Fibroblast of skin of right quadriceps (primary cell): ENCODE results near the gene STT3B.
"Not testable (repeated sequence)": the region's sequence is repeated elsewhere in the genome, so short reads cannot be mapped to it uniquely, and the experiment has no call there.

Source experiments
- DNase-seq: peaks from one replicate; pipeline ENCODE4 v3.0.0-alpha.2; 2013

STT3B gene

GRCh38 chr3:31532587-31533168 is at the start of gene STT3B:
STT3B (plus strand) TSS chr3:31532925; CDS start chr3:31532999, 74 bp downstream.
- DNase-seq = peak; percentile 87

GRCh38 chr3:31483776-31484175 is 48.9 kb upstream of the STT3B start:
- no peak for DNase-seq

DNA sequence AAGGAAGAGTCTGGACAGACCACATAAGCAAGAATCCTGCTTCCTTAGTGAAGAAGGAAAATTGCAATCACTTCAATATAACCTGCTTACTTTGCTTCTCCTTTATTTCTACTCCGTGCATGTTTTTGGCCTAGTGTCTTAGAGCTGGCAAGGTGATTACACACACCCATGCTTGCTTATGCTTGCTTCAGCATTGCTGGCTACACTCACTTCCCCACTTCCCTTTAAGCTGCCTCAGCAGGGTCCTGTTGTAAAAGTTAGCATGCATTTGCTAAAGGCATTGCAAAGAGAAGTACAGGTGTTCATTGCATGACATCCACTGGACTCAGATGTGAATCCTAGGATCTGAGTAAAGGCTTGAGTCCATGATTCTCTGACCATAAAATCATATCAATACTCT is 47.5 kb upstream of the STT3B start:
- no peak for DNase-seq

- no peak for DNase-seq
These were observed 45.7 kb upstream of the STT3B start for GRCh38 chr3:31486865-31487533.

GRCh38 chr3:31488475-31489017 is 44.2 kb upstream of the STT3B start:
- DNase-seq = no peak

- no peak for DNase-seq
These were observed 42.2 kb upstream of the STT3B start for GRCh38 chr3:31490502-31490901.

- DNase-seq = no peak
These were observed 41.1 kb upstream of the STT3B start for GRCh38 chr3:31491660-31492059.

- DNase-seq = no peak
These were observed 39.6 kb upstream of the STT3B start for GRCh38 chr3:31493149-31493548.

DNA sequence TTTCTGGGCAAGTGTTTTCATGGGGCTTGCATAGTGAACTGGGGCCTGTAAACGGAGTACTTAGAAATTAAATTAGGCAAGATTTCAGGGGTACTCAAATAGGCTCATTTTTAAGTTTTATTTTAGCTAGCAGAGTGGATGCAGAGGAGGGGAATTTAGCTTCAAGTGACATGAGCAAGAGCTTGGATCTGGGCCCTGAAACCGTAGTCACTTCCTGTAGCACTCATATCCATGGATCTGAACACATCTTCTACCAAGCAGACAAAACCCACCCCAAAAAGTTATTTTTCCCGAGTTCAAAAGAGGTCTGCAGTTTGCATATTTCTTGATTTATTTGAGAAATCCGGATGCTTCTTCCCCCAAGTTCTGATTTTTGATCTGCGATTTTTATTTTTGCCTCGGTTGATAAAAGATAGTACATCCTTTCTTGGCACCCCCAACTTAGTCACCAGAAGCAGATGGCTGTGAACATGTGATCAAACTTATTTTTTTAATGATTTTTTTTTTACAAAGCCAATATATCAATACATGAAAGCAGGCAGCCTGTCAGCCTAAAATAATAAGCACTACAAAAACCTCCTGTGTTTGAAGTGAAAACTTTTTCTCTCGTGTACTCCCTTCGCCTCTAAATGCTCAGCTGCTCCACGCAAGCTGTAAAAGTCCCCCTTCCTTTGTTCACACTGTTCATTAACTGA is 36.6 kb upstream of the STT3B start:
- peak; percentile 17 for DNase-seq

- no peak for DNase-seq
These were observed 33.9 kb upstream of the STT3B start for GRCh38 chr3:31498791-31499190.

- DNase-seq = no peak
These were observed 33.4 kb upstream of the STT3B start for GRCh38 chr3:31499281-31499680.

- no peak for DNase-seq
These were observed 29.9 kb upstream of the STT3B start for GRCh38 chr3:31502803-31503221.

DNA sequence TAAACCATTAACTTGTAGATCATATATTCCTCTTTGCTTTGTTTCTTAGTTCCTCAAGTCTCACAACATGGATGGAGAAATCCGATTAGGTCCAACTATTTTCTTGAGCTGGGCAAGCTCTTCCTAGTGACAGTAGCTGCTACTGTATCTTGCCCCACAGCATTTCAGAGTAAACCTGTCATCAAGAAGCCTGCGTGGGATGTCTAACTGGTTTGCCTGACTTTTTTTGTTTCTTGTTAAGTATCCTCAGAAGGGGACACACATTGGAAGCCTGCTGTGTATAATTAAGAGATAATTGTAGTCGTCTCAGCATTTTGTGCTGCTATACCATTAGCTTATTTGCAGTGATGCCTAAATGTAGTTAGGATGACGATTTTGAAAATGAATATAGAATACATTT is 29.3 kb upstream of the STT3B start:
- no peak for DNase-seq

DNA sequence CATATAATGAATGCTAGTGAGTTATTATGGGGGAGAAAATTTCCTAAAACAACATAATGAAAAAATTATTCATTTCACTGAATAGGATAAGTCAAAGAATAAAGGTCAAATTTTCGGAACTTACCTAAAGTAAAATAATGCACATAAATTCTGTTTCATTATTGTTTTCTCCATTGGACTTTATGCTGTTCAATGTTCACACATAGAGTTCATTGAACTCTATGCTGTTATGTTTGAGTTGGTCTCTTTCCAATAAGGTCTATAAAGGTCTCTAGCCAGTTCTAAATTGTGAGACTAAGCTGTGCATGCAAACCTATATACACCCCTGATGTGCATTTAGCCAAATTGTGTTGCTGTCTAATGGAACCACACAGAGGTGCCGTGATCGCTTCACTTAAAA is 28.5 kb upstream of the STT3B start:
- no peak for DNase-seq

DNA sequence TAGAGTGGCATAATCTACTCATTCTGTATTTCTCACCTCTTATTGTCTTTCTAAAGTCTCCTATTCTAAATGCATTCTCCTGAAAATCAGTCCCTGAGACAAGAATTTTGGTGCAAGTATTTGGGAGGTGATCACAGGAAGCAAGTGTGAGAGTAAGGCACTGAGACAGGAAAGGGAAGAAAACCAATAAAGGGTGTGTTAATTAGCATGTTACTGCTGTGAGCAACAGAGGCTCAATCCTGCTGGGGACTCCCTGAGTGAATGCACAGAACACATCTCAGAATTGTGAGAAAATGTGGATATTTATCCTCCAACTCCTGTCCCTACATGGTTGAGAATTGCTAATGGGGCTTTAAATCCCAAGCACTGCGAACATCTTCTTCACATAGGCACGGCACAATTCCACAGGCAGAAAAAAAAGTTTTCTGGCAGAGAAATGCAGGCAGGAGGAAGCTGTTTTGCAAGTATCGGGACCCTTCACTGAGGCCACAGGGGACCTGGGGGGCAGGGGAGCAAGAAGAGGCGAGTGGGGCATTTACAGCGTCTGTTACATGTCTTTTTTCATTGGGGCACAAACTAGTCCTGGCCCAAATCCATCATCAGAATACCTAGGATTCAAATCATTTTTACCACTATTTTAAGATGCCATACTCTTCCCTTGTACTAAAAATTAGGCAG is 27.2 kb upstream of the STT3B start:
- no peak for DNase-seq

GRCh38 chr3:31506515-31506914 is 26.2 kb upstream of the STT3B start:
- DNase-seq = not testable (repeated sequence)

- no peak for DNase-seq
These were observed 24.1 kb upstream of the STT3B start for GRCh38 chr3:31508452-31509146.

DNA sequence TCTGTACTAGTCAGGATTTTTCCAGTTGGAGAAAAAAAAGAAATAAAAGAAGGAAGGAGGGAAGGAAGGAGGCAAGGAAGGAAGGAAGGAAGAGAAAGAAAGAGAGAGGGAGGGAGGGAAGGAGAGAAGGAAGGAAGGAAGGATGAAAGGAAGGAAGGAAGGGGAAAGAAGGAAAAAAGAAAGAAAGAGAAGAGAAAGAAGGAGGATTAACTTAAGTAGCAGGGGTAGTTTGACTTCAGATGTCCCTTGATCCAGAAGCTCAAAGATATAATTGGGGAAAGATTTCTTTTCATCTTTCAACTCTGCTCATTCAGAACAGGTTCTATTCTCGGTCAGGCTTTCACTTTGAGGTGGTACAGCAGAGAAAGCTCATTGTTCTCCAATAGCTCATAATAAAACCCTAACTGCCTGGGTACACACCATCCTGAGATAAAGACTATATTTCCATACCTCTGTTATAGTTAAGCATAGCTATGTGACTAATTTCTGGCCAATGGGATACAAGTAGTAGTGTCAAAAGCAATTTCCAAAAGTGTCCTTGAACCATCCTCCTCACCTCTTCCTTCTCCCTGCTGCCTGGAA is 23.5 kb upstream of the STT3B start:
- DNase-seq = no peak

DNA sequence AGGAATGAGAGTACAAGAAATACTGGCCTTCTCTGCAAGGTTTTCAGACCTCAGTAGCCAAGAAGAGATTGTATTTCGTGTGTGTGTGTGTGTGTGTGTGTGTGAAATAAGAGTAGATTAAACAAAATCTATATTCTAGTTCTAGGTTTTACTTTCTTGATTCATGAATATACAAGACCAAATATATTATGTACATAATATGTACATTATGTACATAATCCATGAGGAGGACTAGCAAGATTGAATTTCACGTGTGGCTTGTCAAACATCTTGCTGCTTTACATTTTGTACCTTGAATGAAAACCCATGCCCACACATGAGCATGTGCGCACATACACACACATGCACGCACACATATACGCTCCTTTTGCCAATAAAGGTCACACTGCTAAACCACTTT is 18.2 kb upstream of the STT3B start:
- DNase-seq = no peak

- DNase-seq = no peak
These were observed 17.0 kb upstream of the STT3B start for GRCh38 chr3:31515486-31516284.

GRCh38 chr3:31516757-31517156 is 16.0 kb upstream of the STT3B start:
- DNase-seq = no peak

- DNase-seq = no peak
These were observed 11.3 kb upstream of the STT3B start for GRCh38 chr3:31521468-31521867.
